ENCODE results near the gene TUG1.

Gene TUG1

DNA sequence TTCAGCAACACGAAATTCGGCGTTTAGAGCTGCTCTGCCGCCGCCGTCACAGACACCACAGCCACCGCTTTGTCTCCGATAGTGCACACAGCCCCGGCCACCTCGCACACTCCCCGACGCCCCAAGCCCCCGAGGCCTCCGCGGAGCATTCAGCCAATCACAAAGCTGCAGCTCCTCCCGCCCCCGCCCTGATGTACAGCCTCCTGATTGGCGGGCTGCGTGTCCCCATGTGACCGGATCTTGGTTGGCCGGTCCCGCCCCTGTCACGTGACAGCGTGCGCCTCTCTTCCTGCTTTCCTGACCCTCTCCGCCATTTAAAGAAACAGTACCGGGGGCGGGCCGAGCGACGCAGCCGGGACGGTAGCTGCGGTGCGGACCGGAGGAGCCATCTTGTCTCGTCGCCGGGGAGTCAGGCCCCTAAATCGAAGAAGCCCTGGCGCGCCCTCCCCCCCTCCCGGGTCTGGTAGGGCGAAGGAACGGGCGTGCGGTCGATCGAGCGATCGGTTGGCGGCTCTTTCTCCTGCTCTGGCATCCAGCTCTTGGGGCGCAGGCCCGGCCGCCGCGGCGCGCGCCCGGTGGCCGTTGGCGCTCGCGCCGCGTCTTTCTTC, at the start of gene TUG1:
Gene TUG1, plus strand, starts transcription at position 342 of the 608 bp plus-strand sequence.
- DNase-seq (ENCODE audit: low read depth in 2 of 2, low spot score in 1 of 2): peak; percentile 90 to 95

DNA sequence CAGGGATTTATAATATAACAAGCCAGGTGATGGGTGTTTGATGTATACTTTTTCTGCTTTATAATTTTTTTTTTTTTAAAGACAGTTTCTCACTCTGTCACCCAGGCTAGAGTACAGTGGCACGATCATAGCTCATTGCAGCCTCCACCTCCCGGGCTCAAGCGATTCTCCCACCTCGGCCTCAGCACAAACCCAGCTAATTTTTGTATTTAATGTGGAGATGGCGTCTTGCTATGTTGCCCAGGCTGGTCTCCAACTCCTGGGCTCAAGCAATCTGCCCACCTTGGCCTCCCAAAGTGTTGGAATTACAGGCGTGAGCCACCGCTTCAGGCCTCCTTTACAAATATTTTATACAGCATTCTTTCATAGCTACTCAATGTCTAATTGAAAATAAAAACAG, 49.1 kb upstream of the TUG1 start:
- DNase-seq (ENCODE audit: low read depth in 2 of 2, low spot score in 1 of 2): no peak

DNA sequence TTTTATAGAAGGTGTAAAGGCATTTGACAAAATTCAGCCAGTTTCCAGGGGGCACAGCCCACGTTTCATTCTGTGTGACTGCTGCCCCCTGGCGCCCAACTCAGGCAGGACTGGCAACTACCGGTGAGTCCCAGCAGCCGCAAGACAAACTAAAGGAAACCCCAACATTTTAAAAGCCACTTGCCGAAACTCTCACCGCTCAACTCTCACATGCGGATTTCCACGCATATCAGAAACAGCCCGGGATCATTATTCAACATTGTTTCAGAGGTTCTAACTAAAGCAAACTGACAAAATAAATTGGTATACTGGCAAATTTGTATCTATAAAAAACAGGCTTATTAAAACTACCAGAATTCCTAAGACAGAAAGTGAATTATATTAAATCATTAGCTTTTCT, 48.7 kb upstream of the TUG1 start:
- peak; percentile 67 to 75 for DNase-seq (ENCODE audit: low read depth in 2 of 2, low spot score in 1 of 2)

DNA sequence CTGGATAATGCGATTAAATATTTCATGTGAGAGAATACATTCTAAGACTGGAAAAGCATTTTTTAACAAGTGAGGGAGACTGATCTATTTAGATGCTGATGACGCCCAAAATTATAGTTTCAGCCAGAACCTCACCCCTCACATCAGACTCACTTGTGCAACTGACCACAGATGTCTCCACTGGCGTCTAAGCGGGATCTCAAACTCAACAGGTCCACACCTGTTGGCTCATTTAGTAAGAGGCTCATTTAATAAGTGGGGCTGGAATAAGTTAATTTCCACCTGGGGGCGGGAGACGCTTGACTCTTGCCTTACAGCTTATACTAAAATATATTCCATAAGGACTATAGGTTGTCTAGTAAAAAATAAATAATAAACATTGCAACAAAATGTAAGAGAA, 48.0 kb upstream of the TUG1 start:
- no peak for DNase-seq (ENCODE audit: low read depth in 2 of 2, low spot score in 1 of 2)

DNA sequence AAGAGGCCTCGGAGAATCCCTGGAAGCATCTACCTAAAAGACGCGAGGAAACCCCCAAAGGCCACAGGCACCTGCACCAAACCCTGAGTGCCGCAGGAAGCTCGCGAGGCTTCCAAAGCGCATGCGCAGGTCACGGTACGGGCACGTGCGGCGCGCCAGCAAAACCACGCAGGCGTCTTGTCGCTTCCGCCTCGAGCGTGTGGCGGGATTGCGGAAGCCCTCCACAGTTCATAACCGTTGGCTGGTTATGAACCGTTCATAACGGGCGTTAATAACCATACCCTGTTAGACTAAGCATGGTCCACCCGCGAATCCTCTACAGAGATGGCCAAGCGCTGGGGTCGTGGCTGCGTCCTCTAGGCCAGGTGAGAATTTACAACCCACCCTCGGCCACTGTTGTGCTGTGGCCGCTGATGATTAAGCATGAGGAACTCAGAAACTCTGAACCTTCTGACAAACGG, 46.9 kb upstream of the TUG1 start:
- DNase-seq (ENCODE audit: low read depth in 2 of 2, low spot score in 1 of 2): peak; percentile 46 to 77

DNA sequence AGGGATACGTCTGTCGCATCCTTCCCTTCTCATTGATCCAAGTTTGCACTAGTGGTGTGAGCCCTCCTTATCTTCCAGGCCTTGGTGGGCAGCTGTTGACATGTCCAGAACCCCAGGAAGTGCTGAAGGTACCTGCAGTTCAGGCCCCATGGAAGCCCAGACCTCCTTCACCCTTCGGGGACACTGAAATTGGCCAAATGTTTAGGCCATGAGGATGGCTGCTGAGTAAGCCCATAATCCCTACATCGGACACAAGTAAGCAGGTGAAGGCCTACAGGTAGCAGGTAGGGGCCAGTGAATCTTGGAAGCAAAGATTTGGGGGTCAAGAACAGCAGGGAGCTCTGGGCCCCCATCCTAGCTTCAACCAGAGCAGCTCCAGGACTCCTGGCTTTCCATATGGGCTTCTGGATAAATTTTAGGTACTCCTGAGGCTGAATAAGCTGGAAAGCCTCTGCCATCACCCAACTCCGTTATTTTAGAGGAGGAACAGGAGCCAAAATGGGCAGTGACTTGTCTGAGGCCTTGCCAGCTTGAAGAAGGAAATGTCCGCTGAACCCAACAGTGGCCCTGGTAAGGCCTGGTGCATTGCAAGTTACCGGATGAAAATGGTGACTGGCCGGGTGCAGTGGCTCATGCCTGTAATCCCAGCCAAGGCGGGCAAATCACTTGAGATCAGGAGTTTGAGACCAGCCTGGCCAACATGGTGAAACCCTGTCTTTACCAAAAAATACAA, 45.7 kb upstream of the TUG1 start:
- DNase-seq (ENCODE audit: low read depth in 2 of 2, low spot score in 1 of 2): no peak

DNA sequence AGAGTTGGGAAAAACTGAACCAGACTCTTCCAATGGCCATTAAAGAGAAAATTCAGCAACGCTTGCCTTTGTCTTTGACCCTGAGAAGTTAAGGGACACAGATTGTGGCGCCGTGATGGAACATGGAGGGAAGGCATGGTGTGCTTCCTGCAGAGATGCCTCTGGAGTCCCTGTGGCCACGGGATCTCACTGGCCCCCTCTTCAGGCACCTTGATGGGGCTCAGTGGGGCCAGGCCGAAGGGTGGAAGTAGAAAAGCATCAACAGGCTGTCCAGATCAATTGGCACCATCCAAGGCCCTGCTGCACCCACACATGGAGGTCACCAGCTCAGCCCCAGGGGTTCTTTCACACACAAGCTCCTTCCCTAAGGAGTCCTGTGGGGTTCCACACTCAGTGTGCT, 43.4 kb upstream of the TUG1 start:
- no peak for DNase-seq (ENCODE audit: low read depth in 2 of 2, low spot score in 1 of 2)

DNA sequence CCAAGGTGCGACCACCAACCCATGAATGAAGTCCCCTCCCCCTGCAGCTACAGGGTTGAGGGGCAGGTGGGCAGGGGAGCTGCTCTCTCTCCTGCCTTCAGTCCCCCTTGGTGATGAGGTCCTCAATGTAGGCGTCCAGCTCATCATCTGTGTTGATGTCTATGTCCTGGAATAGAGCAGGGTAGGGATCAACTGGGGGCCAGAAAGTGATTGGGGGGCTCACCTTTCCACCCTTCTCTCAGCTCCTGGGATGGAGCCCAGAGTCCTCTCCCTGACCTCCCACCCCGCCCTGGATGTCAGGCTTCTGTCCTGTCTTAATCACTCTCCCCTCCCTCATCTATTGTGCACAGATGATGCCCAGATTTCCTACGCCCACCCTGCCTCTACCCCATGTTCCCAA, 42.4 kb upstream of the TUG1 start:
- DNase-seq (ENCODE audit: low read depth in 2 of 2, low spot score in 1 of 2): no peak

DNA sequence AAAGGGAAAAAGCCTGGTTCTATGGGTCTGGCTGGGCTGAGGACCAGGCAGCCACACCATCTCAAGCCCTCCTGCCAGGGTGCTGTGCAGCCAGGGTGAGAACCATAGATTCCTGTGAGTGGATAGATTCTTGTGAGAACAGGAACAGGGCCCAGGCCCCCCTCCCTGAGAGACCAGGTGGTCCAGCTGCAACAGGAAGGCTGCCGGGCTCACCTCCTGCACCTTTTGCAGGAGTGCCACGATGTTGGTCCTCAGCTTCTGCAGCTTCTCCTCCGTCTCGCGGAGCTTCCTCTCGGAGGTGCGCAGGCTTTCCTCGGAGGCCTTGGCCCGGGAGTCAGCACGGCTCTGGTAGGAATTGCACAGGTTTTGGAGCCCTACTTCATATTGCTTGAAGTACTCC, 41.3 kb upstream of the TUG1 start:
- no peak for DNase-seq (ENCODE audit: low read depth in 2 of 2, low spot score in 1 of 2)

DNA sequence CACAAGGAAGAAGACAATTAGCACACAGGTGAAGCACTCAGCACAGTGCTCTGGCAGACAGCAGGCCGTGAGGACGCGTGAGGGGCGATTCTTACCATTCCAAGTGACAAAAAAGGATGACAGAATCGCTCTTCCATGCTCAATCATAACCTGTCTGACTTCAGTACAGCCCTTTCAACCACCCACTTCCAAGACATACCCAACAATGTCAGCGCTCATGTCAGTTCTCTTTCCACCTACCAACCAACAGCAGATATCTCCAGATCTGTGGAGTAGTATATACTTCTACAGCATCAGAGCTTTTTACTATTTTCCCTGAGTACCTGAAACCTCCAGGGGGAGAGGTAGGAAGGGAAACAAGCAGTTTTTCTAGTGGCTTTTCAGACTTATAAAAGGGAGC, 40.7 kb upstream of the TUG1 start:
- no peak for DNase-seq (ENCODE audit: low read depth in 2 of 2, low spot score in 1 of 2)

DNA sequence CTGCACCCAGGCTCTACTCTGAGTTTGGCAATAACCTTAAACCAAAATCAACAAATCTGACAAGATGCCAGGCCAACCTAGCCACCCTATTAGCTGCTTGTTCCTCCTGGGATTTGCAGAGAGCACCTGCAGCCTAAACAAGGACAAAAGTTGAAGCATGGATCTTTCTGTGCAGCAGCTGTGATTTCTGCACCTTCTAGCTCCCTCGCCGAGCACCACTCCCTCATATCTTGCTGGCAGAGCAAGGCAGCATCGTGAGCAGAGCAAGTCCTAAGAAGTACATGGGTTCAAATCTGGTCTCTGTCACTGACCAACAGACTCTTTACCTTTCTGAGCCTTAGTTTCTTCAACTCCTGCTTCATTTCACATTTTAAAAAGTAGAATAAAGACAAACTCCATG, 38.8 kb upstream of the TUG1 start:
- DNase-seq (ENCODE audit: low read depth in 2 of 2, low spot score in 1 of 2): no peak

DNA sequence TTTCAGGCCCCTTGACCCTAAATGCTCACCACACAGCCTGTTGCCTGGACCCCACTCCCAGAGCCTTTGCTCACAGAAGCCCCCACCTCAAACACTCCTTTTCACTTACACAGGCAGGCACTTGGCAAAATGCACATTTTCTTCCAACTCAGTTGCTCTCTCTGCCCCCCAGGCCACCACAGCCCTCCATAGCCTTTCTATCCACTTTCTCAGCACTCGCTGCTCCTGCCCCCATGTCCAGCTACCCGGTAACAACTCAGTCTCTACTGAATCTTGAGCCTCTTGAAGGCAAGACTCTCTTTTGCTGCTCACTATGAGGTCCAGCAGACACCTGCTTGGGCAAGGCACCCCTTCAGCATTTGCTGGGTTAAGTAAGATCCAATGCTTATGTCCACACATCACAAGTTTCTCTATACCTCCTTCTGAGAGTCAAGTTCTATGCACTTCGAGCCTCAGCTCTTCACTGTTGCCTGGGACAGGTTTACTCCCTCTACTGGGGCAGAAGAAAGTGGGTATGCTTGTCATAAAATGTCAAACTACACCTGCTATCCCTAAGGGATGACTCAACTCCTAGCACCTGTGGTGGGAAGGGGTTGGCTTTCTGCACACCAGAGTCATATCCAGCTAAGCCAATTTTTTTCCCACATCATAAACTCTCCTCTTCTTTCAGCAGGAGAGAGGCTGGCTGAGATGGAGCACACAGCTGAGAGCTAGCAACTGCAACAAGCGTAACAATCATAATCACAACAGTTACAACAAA, 37.3 kb upstream of the TUG1 start:
- no peak for DNase-seq (ENCODE audit: low read depth in 2 of 2, low spot score in 1 of 2)

DNA sequence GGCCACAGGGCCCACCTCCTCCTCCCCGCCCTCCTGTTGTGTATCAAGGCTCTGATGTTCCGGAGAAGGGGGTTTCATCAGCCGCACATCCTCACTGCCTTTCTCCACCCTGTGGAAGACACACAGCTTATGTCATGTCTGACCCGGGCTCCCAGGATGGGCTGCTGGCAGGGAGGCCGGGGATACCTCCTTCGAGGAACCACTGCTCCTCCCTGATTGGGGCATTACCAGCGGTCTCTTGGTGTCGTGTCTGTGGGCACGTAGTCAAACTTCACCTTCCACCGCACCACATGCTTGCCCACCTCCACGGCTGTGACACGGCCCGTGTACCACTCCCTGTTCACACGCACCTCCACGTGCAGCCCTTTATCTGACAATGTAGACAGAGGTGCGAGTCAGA, 36.4 kb upstream of the TUG1 start:
- no peak for DNase-seq (ENCODE audit: low read depth in 2 of 2, low spot score in 1 of 2)

DNA sequence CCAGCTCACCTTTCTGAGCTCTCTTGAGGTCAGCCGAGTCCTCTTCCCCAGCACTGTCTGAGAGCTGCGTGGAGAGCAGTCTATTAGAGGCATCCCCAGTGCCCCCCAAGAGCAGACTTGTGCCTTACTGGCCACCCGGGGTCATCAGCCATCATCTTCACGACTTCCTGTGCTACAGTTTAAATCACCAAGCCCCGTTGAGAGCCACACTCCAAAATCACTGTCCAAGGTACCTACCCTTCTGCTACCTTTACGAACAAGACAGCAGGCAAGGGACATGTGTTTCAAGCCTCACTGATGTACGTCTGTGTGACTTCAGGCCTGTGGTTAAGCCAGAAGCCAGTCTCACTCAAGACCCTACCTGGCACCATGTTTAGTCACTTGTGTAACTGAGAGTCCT, 35.6 kb upstream of the TUG1 start:
- no peak for DNase-seq (ENCODE audit: low read depth in 2 of 2, low spot score in 1 of 2)

DNA sequence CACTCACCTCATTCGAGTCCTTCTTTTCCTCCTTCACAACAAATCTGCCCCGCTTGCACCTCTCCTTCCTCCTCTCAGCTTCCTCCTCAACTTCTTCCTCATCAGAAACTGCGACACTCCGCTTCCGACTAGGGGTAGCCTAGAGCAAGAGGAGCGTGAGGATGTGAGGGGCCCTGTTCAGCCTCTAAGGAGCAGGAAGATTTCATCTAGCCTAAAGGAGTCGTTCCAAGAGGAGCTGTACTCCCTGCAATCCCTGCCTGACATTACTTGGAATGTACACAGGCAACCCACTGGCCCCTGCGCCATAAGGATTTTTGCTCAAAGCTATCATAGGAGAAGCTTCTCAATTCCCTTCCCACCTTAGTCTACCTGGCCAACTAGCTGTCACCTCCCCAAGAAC, 35.0 kb upstream of the TUG1 start:
- DNase-seq (ENCODE audit: low read depth in 2 of 2, low spot score in 1 of 2): no peak

DNA sequence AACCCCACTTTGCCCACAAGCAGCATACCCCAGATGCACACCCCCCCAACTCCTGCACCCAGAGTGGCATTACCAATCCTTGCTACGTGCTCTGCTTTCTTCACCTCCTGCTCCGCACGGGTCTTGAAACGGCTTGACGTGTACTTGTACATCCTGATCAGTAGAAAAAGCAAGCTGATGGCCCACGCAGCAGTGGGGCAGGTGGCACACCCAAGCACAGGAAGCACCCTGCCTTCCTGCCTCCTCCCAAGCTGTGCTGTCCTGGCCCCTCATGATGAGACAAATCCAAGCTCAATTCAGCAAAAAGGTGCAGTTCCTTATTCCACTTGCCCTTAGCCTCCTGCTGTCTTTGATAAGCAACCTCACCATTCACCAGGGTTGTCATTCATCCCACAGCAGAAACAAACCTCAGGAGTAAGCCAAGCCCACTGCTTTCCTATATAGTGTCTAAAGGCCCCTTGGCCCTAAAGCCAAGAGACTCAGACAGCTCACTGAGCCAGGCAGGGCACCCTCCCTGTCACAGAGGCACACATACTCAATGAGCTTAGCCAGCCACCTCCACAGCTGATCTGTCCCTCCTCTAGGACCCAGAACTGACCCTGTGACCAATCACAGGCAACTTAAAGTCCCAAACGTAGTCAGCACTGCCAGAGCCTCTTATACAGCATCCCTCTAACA, 28.2 kb upstream of the TUG1 start:
- DNase-seq (ENCODE audit: low read depth in 2 of 2, low spot score in 1 of 2): no peak

DNA sequence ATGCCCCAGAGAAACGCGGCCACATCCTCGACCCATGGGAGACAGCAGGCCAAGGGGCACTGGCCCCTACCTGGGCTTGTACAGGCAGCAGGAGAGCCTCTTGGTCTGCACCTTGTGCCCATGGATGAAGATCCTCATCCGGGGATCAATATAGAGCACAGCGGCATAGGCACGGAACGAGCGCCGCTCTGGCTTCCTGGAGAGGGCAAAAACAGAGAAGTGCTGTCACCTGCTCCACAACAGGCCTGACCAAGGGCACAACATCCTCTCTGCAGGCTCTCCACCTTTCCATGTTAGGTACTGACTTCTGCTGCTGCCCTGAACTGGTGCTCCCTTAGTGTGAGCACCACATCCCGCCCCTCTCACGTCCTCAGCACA, 27.7 kb upstream of the TUG1 start:
- DNase-seq (ENCODE audit: low read depth in 2 of 2, low spot score in 1 of 2): no peak

DNA sequence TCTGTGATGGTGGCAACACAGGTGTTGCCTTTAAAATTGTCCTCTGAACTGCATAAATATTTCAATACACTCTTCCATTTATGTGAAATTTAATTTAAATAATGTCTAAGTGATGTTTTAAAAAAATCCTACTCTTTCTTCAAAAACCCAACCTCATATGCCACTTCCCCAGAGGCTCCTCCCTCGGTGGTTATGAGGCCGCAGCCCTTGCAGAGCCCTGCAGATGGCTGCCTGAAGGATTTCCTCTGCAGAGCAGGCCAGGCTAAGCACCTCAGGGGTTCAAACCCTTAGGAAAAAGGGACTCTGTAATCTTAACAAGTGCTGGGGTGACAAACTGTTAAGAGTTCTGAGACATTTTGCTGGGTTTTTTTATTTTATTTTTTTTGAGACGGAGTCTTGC, 25.7 kb upstream of the TUG1 start:
- peak; percentile 22 to 38 for DNase-seq (ENCODE audit: low read depth in 2 of 2, low spot score in 1 of 2)

DNA sequence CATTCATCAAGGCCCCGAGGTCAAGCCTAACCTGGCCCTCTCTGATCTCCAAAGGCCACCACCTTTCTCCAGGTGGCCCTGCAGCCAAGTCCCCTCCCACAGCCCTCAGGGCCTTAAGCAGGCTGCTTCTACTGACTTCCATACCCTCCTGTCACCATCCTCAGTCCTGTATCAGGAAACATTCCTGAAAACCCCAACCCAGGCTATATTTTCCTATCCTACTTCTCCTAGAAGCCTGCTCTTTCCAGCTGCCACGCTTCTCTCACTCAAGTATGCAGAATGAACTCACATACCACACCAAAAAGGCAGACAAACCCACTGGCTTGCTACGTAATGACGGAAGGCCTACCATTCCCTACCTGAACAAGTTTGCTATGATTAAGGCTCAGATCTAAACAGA, 24.1 kb upstream of the TUG1 start:
- no peak for DNase-seq (ENCODE audit: low read depth in 2 of 2, low spot score in 1 of 2)

DNA sequence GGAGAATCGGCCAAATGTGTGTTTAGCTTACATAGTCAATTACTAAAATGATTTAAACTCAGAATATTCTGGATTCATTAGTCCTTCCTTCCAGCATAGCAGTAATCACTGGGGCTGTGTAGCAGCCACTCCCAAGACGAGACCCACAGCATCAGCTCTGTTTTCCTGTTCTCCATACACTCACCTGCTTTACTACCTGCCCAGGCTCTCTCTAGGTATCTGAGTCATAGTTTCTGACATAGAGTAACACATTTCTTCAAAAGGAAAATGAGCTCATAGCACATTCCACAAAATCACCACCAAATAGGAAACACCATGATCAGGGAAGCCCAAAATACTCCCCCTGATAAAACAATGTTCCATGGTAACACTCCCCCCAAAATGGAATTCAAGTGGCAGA, 23.4 kb upstream of the TUG1 start:
- no peak for DNase-seq (ENCODE audit: low read depth in 2 of 2, low spot score in 1 of 2)

DNA sequence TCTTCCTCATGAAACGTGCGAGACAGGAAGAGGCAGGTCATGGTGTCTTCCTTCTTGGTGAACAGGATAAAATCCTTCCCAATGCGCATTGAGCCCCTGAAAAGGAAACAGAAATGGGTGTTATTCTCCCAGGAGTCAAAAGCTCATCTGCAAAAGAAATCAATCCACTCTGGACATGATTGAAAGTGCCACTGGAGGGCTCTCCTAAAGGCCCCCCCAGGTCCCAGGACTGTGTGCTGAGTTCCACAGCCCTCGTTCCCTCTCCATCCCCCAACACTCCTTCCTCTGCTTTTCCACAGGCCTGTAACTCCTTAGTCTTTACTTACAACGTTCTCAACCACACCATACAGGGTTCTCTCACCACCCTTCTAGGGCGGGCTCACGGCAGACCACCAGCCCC, 22.7 kb upstream of the TUG1 start:
- no peak for DNase-seq (ENCODE audit: low read depth in 2 of 2, low spot score in 1 of 2)

Data from stimulated activated CD8-positive, alpha-beta memory T cell treated with anti-CD3 and anti-CD28 coated beads, Interleukin-4, amount 100 ng/mL, for 1 hour (primary cell).